Endothelial cell (in vitro differentiated cells): ENCODE data around the gene WDR82. TPM values are rescaled to one million over a fixed set of nuclear protein-coding genes. Genes with fewer than 3 reads are reported as not detected.

Experiments
- DNase-seq: peaks from one replicate; pipeline ENCODE4 v3.0.0; 2021; ENCODE audit warnings: low spot score
- H3K27ac Mint-ChIP-seq: one replicate; pipeline ENCODE4 v1.8.0; 2021; ENCODE audit warnings: mixed read lengths, inconsistent platforms; ENCODE audit not compliant: unreplicated experiment
- H3K27me3 Mint-ChIP-seq: one replicate; pipeline ENCODE4 v1.8.0; 2021; ENCODE audit warnings: mild to moderate bottlenecking, moderate library complexity, mixed read lengths, inconsistent platforms; ENCODE audit not compliant: unreplicated experiment
- H3K36me3 Mint-ChIP-seq: one replicate; pipeline ENCODE4 v1.8.0; 2021; ENCODE audit warnings: mild to moderate bottlenecking, low read depth, mixed read lengths, inconsistent platforms; ENCODE audit not compliant: unreplicated experiment
- H3K4me1 Mint-ChIP-seq: one replicate; pipeline ENCODE4 v1.8.0; 2021; ENCODE audit warnings: mild to moderate bottlenecking, mixed read lengths, inconsistent platforms; ENCODE audit not compliant: unreplicated experiment
- H3K4me3 Mint-ChIP-seq: one replicate; pipeline ENCODE4 v1.8.0; 2021; ENCODE audit warnings: mild to moderate bottlenecking, mixed read lengths, inconsistent platforms; ENCODE audit not compliant: unreplicated experiment
- H3K9me3 Mint-ChIP-seq: one replicate; pipeline ENCODE4 v1.8.0; 2021; ENCODE audit warnings: mixed read lengths, inconsistent platforms; ENCODE audit not compliant: unreplicated experiment
- CTCF ChIP-seq: fragments of 200-600 bp; sonication (generic); IDR thresholded peaks from one replicate; pipeline ENCODE4 v1.5.0; 2021; ENCODE audit warnings: antibody characterized with exemption; ENCODE audit not compliant: unreplicated experiment
- total RNA-seq: library from RNA; stranded (reverse); fragmentation: NEBNext Ultra II Directional; extraction: Animal tissue kit (Norgen Biotek cat#: 25700); gene quantifications from one replicate; pipeline ENCODE4 v1.2.1, GENCODE V29; 2021; ENCODE audit not compliant: unreplicated experiment

The WDR82 gene
- total RNA-seq, 1 donor from 2014 or later, result 72.3 TPM

DNA sequence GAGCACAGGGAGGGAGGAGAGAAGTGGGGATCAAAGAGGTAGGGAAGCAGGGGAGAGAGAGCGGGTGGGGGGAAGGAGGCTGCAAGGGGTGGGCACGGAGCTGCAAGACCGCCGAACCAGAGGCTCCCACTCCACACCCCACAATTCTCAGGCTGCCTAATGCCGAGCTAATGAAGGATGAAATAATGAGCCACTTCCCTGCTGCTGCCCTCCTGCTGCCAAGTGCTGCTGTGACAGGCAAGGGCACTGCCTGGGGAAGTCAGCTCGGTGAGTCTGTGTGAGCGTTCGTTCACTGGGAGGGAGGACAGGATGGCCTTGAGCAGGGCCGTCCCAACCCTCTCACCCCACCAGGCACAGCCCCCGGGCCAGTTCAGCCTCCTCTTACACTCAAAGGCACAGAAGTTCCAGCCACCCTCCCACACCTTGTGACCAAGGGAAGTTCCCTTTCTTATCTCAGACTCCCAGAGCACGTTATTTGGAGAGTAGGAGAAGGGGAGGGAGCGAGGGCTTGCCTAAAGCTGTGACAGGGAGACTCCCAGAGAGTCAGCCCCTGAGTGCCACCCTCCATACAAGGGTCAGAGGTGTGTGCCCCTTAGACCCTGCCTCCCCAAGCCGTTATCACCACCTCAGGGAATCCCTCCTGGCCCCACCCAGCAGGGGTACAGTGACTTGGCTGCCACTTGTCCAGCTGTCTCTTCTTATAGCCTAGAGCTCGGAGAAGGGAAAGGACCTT lies 21.6 kb upstream of the WDR82 start:
- Mint-ChIP-seq H3K36me3 (peaks cover 8% of the 10 kb centered on the region), H3K9me3 (no peaks in the 10 kb centered on the region), H3K27me3 (peaks cover 20% of the 10 kb centered on the region), H3K4me3 (no peak overlapping the region), H3K4me1 (peaks cover 18% of the 10 kb centered on the region), H3K27ac (no peak overlapping the region)
- TF ChIP-seq CTCF, result no peak
- peak; percentile 50 for DNase-seq

GRCh38 chr3:52299247-52299878 lies 20.9 kb upstream of the WDR82 start:
- peak overlapping the region; percentile 65 for H3K4me3 Mint-ChIP-seq
- no peaks in the 10 kb centered on the region for H3K9me3 Mint-ChIP-seq
- peaks cover 8% of the 10 kb centered on the region for H3K36me3 Mint-ChIP-seq
- no peak for TF ChIP-seq CTCF
- H3K27me3 Mint-ChIP-seq, result peaks cover 22% of the 10 kb centered on the region
- H3K27ac Mint-ChIP-seq, result no peak overlapping the region
- peaks cover 18% of the 10 kb centered on the region for H3K4me1 Mint-ChIP-seq
- no peak for DNase-seq

GRCh38 chr3:52298149-52299098 lies 20.0 kb upstream of the WDR82 start:
- no peak for TF ChIP-seq CTCF
- DNase-seq, result no peak
- H3K27ac Mint-ChIP-seq, result no peak overlapping the region
- peak overlapping the region; percentile 69 for H3K4me3 Mint-ChIP-seq
- peaks cover 16% of the 10 kb centered on the region for H3K27me3 Mint-ChIP-seq
- H3K4me1 Mint-ChIP-seq, result peaks cover 18% of the 10 kb centered on the region
- H3K36me3 Mint-ChIP-seq, result peaks cover 8% of the 10 kb centered on the region
- H3K9me3 Mint-ChIP-seq, result no peaks in the 10 kb centered on the region

- Mint-ChIP-seq H3K9me3 (no peaks in the 10 kb centered on the region), H3K27me3 (peaks cover 14% of the 10 kb centered on the region), H3K4me1 (peaks cover 18% of the 10 kb centered on the region), H3K27ac (no peak overlapping the region), H3K36me3 (peaks cover 8% of the 10 kb centered on the region), H3K4me3 (peak overlapping the region; percentile 69)
- TF ChIP-seq CTCF, result no peak
- DNase-seq, result no peak
Measured at GRCh38 chr3:52297242-52298148, 19.0 kb upstream of the WDR82 start.
